Stomach (tissue), 19 donors: ENCODE results near the gene ELL3. TPM values are rescaled to one million over a fixed set of nuclear protein-coding genes. Genes with fewer than 3 reads are reported as not detected.
"Not testable (repeated sequence)": the region's sequence is repeated elsewhere in the genome, so short reads cannot be mapped to it uniquely, and the experiment has no call there.

Experiments used
- DNase-seq, 2 donors: peaks; one replicate each; pipeline versions ENCODE4 v3.0.0 to v3.0.0-alpha.2; 2013 to 2019
- H3K27ac ChIP-seq, 5 donors: fragments of 200-600 bp in 4 of 5; sonication (generic) in 4 of 5; one replicate each; pipeline ENCODE4 v1.5.1; 2013 to 2019; ENCODE audit warnings: mild to moderate bottlenecking in 1 of 5, moderate library complexity in 1 of 5
- H3K27me3 ChIP-seq, 3 donors: fragments of 200-600 bp; sonication (generic); one replicate each; pipeline ENCODE4 v1.5.1; 2017 to 2019; ENCODE audit warnings: mixed run types in 1 of 3
- H3K36me3 ChIP-seq, 4 donors: fragments of 200-600 bp; sonication (generic); 1 replicate in 3 of 4; 2 replicates in 1 of 4; pipeline ENCODE4 v1.5.1; 2016 to 2019
- H3K4me1 ChIP-seq, 4 donors: fragments of 200-600 bp; sonication (generic); one replicate each; pipeline ENCODE4 v1.5.1; 2016 to 2019
- H3K4me3 ChIP-seq, 4 donors: fragments of 200-600 bp; sonication (generic) in 3 of 4; one replicate each; pipeline ENCODE4 v1.5.1; 2016 to 2019; ENCODE audit warnings: mild to moderate bottlenecking in 1 of 4
- H3K9me3 ChIP-seq, 4 donors: fragments of 200-600 bp; sonication (generic); one replicate each; pipeline ENCODE4 v1.5.1; 2016 to 2019
- CTCF ChIP-seq, 7 experiments: fragments of 450-650 bp in 4 of 7; fragments of 200-600 bp in 3 of 7; sonication (generic) in 3 of 7; IDR thresholded peaks; one replicate each; pipeline ENCODE4 v1.5.1; 2016 to 2019; ENCODE audit warnings: antibody characterized with exemption in 7 of 7, control low read depth in 2 of 7, mild to moderate bottlenecking in 1 of 7
- EP300 ChIP-seq: sonication (generic); formaldehyde crosslinking; IDR thresholded peaks from one replicate; pipeline ENCODE4 v1.6.1; 2017; ENCODE audit warnings: antibody characterized with exemption
- POLR2A ChIP-seq, 4 donors: fragments of 450-650 bp; IDR thresholded peaks; one replicate each; pipeline ENCODE4 v1.6.1; 2016; ENCODE audit warnings: antibody characterized with exemption in 4 of 4, control low read depth in 2 of 4, mild to moderate bottlenecking in 1 of 4, moderate library complexity in 1 of 4
- POLR2AphosphoS5 ChIP-seq, 3 donors: sonication (generic); formaldehyde crosslinking; IDR thresholded peaks; one replicate each; pipeline ENCODE4 v1.6.1; 2016; ENCODE audit warnings: antibody characterized with exemption in 3 of 3
- WGBS, 5 donors: extraction: QIAGEN DNeasy Blood & Tissue Kit in 3 of 5; methylation state at CpG; one replicate each; pipeline versions ENCODE4 v1.1.5 to v1.1.7; 2013 to 2018; 5-methylcytosine and 5-hydroxymethylcytosine counted together
- intact Hi-C: fragments of 100-400 bp; cut with DNase I; formaldehyde crosslinking; loops from one replicate; pipeline ENCODE4 v1.15.1; 2023; ENCODE audit warnings: low total_unique reads
- long read RNA-seq, 10 donors: transcript quantifications; one replicate each; lab custom pipeline, GENCODE V29; 2026
- polyA plus RNA-seq, 3 donors: library from polyadenylated mRNA; stranded (reverse); fragments of 200-250 nt; gene quantifications; one replicate each; pipeline ENCODE4 v1.2.3, GENCODE V29; 2013
- total RNA-seq, 5 donors: library from RNA; depleted of rRNA; stranded (reverse); fragments of >200 nt; gene quantifications; one replicate each; pipeline versions ENCODE4 v1.1.0 to v1.2.3, GENCODE V29; 2014 to 2016
- donor health status: healthy with polysubstance abuse.
- donor health status: Bipolar disorder and iron deficiency.
- donor health status: healthy.

The ELL3 gene
- 100 to 1,000 TPM in 1 of 5 donors, 10 to 100 TPM in 3, 1 to 10 TPM in 1; 8.1 to 131 (median 45.4) TPM for total RNA-seq
- polyA plus RNA-seq, result 10 to 100 TPM in 1 of 3 donors, 1 to 10 TPM in 2; 4.0 to 14.2 (median 5.6) TPM
- long read RNA-seq, donor 1, result 0 reads
- long read RNA-seq, donor 2, result 0 reads
- long read RNA-seq, donor 3, result 0 reads
- long read RNA-seq, donor 4, result 0 reads
- long read RNA-seq, donor 5, result 0 reads
- long read RNA-seq, donor 6, result 0 reads
- long read RNA-seq, donor 7, transcript ELL3-201 (11 exons, 2,352 nt), result major isoform, 5 of 5 reads
- long read RNA-seq, donor 7, partial matches to known transcripts, result 0 of 5 reads
- long read RNA-seq, donor 7, other reads (novel, unspliced or antisense), result 0 of 5 reads
- long read RNA-seq, donor 8, partial matches to known transcripts, result 399 of 994 reads
- long read RNA-seq, donor 8, other reads (novel, unspliced or antisense), result 594 of 994 reads
- long read RNA-seq, donor 9, result 0 reads
- long read RNA-seq, donor 10, result 0 reads

- peak within 1 kb of the TSS; percentile 88 to 96 (median 92) for H3K27ac ChIP-seq
- peak; percentile 84 to 94 for DNase-seq
- peak within 1 kb of the TSS; percentile 51 to 65 (median 64) for H3K4me3 ChIP-seq
- TF ChIP-seq POLR2AphosphoS5 (IDR thresholded peaks at IDR 0.05) (peak in 1 of 3 donors; percentile 48), CTCF (IDR thresholded peaks at IDR 0.05) (no peak), EP300 (no peak)
- peaks cover 4 to 30% (median 27%) of the 10 kb centered on the region in 4 donors for H3K4me1 ChIP-seq
- no peaks in the 10 kb centered on the region for H3K9me3 ChIP-seq
- intact Hi-C loops, result no loop called here
- WGBS, 5 donors, result 0 to 2% (median 1%) methylated on average over 17 to 41 of the region's 41 CpGs
- no peaks in the 10 kb centered on the region for H3K27me3 ChIP-seq
- H3K36me3 ChIP-seq, result peaks cover 6 to 28% (median 25%) of the 10 kb centered on the region in 4 donors
Observed at GRCh38 chr15:43776718-43777266, at the start of gene ELL3. TSS of gene ELL3 (minus strand) at chr15:43776966. CDS start at chr15:43776901, 65 bp downstream.

GRCh38 chr15:43826029-43826507 is 49.3 kb upstream of the ELL3 start:
- intact Hi-C loops, result no loop called here
- DNase-seq, result no peak
- H3K4me1 ChIP-seq, result peaks cover 32 to 70% (median 45%) of the 10 kb centered on the region in 4 donors
- TF ChIP-seq POLR2AphosphoS5 (IDR thresholded peaks at IDR 0.05) (no peak), CTCF (IDR thresholded peaks at IDR 0.05) (no peak), EP300 (no peak), POLR2A (IDR thresholded peaks at IDR 0.05) (no peak)
- H3K27me3 ChIP-seq, result no peaks in the 10 kb centered on the region
- H3K9me3 ChIP-seq, result no peaks in the 10 kb centered on the region
- peak overlapping the region; percentile 48 to 61 (median 58) for H3K4me3 ChIP-seq
- H3K36me3 ChIP-seq, result no peaks in the 10 kb centered on the region
- 95 to 97% (median 96%) methylated on average over 11 of the region's 11 CpGs for WGBS, 5 donors
- H3K27ac ChIP-seq, result peak overlapping the region in 4 of 5 donors; percentile 78 to 84 (median 80)

- DNase-seq, H3K36me3 ChIP-seq, H3K27ac ChIP-seq, H3K27me3 ChIP-seq, H3K9me3 ChIP-seq, H3K4me3 ChIP-seq, intact Hi-C loops: not testable (repeated sequence)
- H3K4me1 ChIP-seq, result peaks cover 34 to 75% (median 49%) of the 10 kb centered on the region in 4 donors
- 94 to 97% (median 96%) methylated on average over 11 of the region's 11 CpGs for WGBS, 5 donors
Observed at GRCh38 chr15:43825305-43825704, 48.5 kb upstream of the ELL3 start.

- H3K27ac ChIP-seq, result peak within 1 kb of the TSS; percentile 89 to 96 (median 95)
- TF ChIP-seq POLR2AphosphoS5 (IDR thresholded peaks at IDR 0.05) (peak; percentile 97 to 99 (median 98)), EP300 (no peak), POLR2A (IDR thresholded peaks at IDR 0.05) (peak in 2 of 4 donors; percentile 76 to 83)
- intact Hi-C loops, result no loop called here
- peaks cover 34 to 75% (median 50%) of the 10 kb centered on the region in 4 donors for H3K4me1 ChIP-seq
- no peaks in the 10 kb centered on the region for H3K27me3 ChIP-seq
- DNase-seq, result peak; percentile 95 to 99
- 7 to 9% (median 8%) methylated on average over 46 of the region's 46 CpGs for WGBS, 5 donors
- peaks cover 0 to 11% (median 3%) of the 10 kb centered on the region in 4 donors for H3K36me3 ChIP-seq
- peak within 1 kb of the TSS; percentile 53 to 79 (median 75) for H3K4me3 ChIP-seq
- no peaks in the 10 kb centered on the region for H3K9me3 ChIP-seq
Observed at GRCh38 chr15:43824302-43825246, 47.8 kb upstream of the ELL3 start, which contains the start of gene MFAP1. TSS of gene MFAP1 (minus strand) at chr15:43824690. CDS start at chr15:43824569, 121 bp downstream.
